HCT116 (cell line): ENCODE results near the gene VCAM1.

Source experiments
- CTCF ChIP-seq, 3 experiments: fragments of 200-600 bp in 1 of 3; sonication (generic) in 1 of 3; IDR thresholded peaks in 2 of 3; conservative IDR thresholded peaks in 1 of 3; 2 replicates each; pipeline ENCODE4 v1.5.1; 2012 to 2017; ENCODE audit warnings: low read depth in 2 of 3, low read length in 2 of 3, antibody characterized with exemption in 1 of 3, borderline replicate concordance in 1 of 3, control low read depth in 1 of 3, mild to moderate bottlenecking in 1 of 3, mixed read lengths in 1 of 3, mixed run types in 1 of 3, moderate library complexity in 1 of 3; ENCODE audit not compliant: insufficient read depth in 1 of 3
- EZH2 ChIP-seq: fragments of 200-600 bp; sonication (generic); IDR thresholded peaks from 2 replicates; pipeline ENCODE4 v1.6.1; 2017; ENCODE audit warnings: antibody characterized with exemption, mixed run types
- JUND ChIP-seq: IDR thresholded peaks from 2 replicates; pipeline ENCODE4 v1.6.1; 2012
- RAD21 ChIP-seq: IDR thresholded peaks from 2 replicates; pipeline ENCODE4 v1.6.1; 2012; ENCODE audit warnings: low read depth, mild to moderate bottlenecking
- SP1 ChIP-seq: IDR thresholded peaks from 2 replicates; pipeline ENCODE4 v1.6.1; 2012; ENCODE audit warnings: low read depth

DNA sequence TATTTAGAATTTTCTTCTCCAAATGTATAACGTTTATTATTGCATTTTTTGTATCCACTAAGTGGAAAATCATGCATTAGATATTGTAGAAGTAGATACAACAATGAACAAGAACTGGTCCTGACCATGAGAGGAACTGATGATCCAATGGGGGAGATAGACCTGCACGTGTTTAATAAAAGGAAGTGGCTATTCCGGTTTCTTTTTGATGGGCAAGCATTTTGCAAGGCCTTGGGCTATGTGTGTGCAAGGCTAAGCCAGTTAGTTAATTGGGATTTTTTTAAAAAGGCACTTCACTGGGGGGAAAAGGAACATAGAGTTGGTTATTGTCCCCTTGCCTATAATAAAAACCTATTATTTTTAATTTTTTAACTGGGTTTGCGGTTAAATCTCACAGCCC is 961 bp upstream of the VCAM1 start:
- TF ChIP-seq SP1 (no peak), EZH2 (no peak), JUND (no peak), RAD21 (no peak), CTCF (IDR thresholded peaks at IDR 0.05 in 2 of 3, conservative IDR thresholded peaks at IDR 0.05 in 1 of 3; ENCODE audit: borderline replicate concordance in 1 of 3, insufficient read depth in 1 of 3, low read depth in 2 of 3, low read length in 2 of 3) (no peak)
